HG03520 (cell line): Measurements from ENCODE around the gene EDEM3.
"Not testable (repeated sequence)": the region's sequence is repeated elsewhere in the genome, so short reads cannot be mapped to it uniquely, and the experiment has no call there.

Source experiments
- ATAC-seq: cut with Tn5 transposase; IDR thresholded peaks from one replicate; pipeline ENCODE4 v1.9.1; 2021; ENCODE audit warnings: mild to moderate bottlenecking, moderate library complexity; ENCODE audit not compliant: unreplicated experiment

EDEM3 gene

GRCh38 chr1:184754476-184755225, at the start of gene EDEM3:
Gene EDEM3 (minus strand): TSS chr1:184754858. CDS start chr1:184754646, 212 bp downstream.
- peak; percentile 91 for ATAC-seq

GRCh38 chr1:184804220-184804619, 49.6 kb upstream of the EDEM3 start:
- ATAC-seq = no peak

- ATAC-seq = no peak
These were observed 48.5 kb upstream of the EDEM3 start for GRCh38 chr1:184803180-184803492.

GRCh38 chr1:184802354-184803179, 47.9 kb upstream of the EDEM3 start:
- ATAC-seq = no peak

GRCh38 chr1:184801503-184801902, 46.8 kb upstream of the EDEM3 start:
- no peak for ATAC-seq

- ATAC-seq = no peak
These were observed 46.2 kb upstream of the EDEM3 start for GRCh38 chr1:184800876-184801275.

GRCh38 chr1:184793967-184794366, 39.3 kb upstream of the EDEM3 start:
- ATAC-seq = no peak

GRCh38 chr1:184792450-184792969, 37.9 kb upstream of the EDEM3 start:
- ATAC-seq = no peak

GRCh38 chr1:184791550-184791900, 36.9 kb upstream of the EDEM3 start:
- no peak for ATAC-seq

- no peak for ATAC-seq
These were observed 36.2 kb upstream of the EDEM3 start for GRCh38 chr1:184790642-184791549.

GRCh38 chr1:184789884-184790283, 35.2 kb upstream of the EDEM3 start:
- ATAC-seq = no peak

GRCh38 chr1:184788970-184789369, 34.3 kb upstream of the EDEM3 start:
- ATAC-seq = no peak

- no peak for ATAC-seq
These were observed 30.9 kb upstream of the EDEM3 start for GRCh38 chr1:184785529-184785928.

- not testable (repeated sequence) for ATAC-seq
These were observed 29.1 kb upstream of the EDEM3 start for GRCh38 chr1:184783723-184784122.

- no peak for ATAC-seq
These were observed 27.3 kb upstream of the EDEM3 start for GRCh38 chr1:184781941-184782340.

- no peak for ATAC-seq
These were observed 21.2 kb upstream of the EDEM3 start for GRCh38 chr1:184775885-184776284.

- no peak for ATAC-seq
These were observed 20.7 kb upstream of the EDEM3 start for GRCh38 chr1:184775329-184775728.

GRCh38 chr1:184773762-184774320, 19.2 kb upstream of the EDEM3 start:
- ATAC-seq = no peak

GRCh38 chr1:184771190-184771691, 16.6 kb upstream of the EDEM3 start:
- no peak for ATAC-seq

GRCh38 chr1:184770181-184770979, 15.7 kb upstream of the EDEM3 start:
- ATAC-seq = no peak
